ENCODE results near the gene SRPX2. TPM values are rescaled to one million over a fixed set of nuclear protein-coding genes. Genes with fewer than 3 reads are reported as not detected.

Gene SRPX2
- total RNA-seq, 1 donor from 2014 or later, result 39.3 TPM

GRCh38 chrX:100687546-100687945 is 43.5 kb downstream of the SRPX2 start:
- Histone ChIP-seq H4K20me1 (ENCODE audit: insufficient read depth, low read length) (no peaks in the 10 kb centered on the region), H3K9me3 (ENCODE audit: insufficient read depth, low read depth, low read length) (no peaks in the 10 kb centered on the region), H3K9ac (ENCODE audit: low read length) (no peak overlapping the region), H3K79me2 (ENCODE audit: insufficient read depth, low read length) (no peaks in the 10 kb centered on the region), H3K27me3 (ENCODE audit: insufficient read depth, low read length) (no peaks in the 10 kb centered on the region), H3K4me1 (ENCODE audit: insufficient read depth, low read length) (peaks cover 7% of the 10 kb centered on the region), H3K27ac (ENCODE audit: low read depth, low read length) (no peak overlapping the region), H2AFZ (ENCODE audit: low read depth, low read length) (no peak overlapping the region), H3K36me3 (ENCODE audit: insufficient read depth, low read length) (peaks cover 3% of the 10 kb centered on the region), H3K4me2 (ENCODE audit: low read length) (no peak overlapping the region), H3K4me3 (ENCODE audit: insufficient read depth, low read depth, low read length) (no peak overlapping the region)
- DNase-seq (ENCODE audit: low read depth) (no peak), FAIRE-seq (peak; percentile 23)
- H3K4me1 Mint-ChIP-seq (ENCODE audit: low read depth, unreplicated experiment), result no peaks in the 10 kb centered on the region
- no peak overlapping the region for H3K27ac Mint-ChIP-seq (ENCODE audit: unreplicated experiment)
- H3K9me3 Mint-ChIP-seq (ENCODE audit: unreplicated experiment), result no peaks in the 10 kb centered on the region
- H3K27me3 Mint-ChIP-seq (ENCODE audit: low read depth, unreplicated experiment), result no peaks in the 10 kb centered on the region
- H3K4me3 Mint-ChIP-seq (ENCODE audit: unreplicated experiment), result no peak overlapping the region
- H3K36me3 Mint-ChIP-seq (ENCODE audit: low read depth, unreplicated experiment), result no peaks in the 10 kb centered on the region
- TF ChIP-seq CTCF (IDR thresholded peaks at IDR 0.05; ENCODE audit: insufficient read depth, low read depth, low read length), result no peak
- TF ChIP-seq EZH2 (IDR thresholded peaks at IDR 0.05; ENCODE audit: insufficient read depth, low read length), result no peak

- Histone ChIP-seq H3K36me3 (ENCODE audit: insufficient read depth, low read length) (no peaks in the 10 kb centered on the region), H3K4me1 (ENCODE audit: insufficient read depth, low read length) (no peaks in the 10 kb centered on the region), H3K4me3 (ENCODE audit: insufficient read depth, low read depth, low read length) (no peak overlapping the region), H3K27me3 (ENCODE audit: insufficient read depth, low read length) (no peaks in the 10 kb centered on the region), H2AFZ (ENCODE audit: low read depth, low read length) (no peak overlapping the region), H3K9ac (ENCODE audit: low read length) (no peak overlapping the region), H4K20me1 (ENCODE audit: insufficient read depth, low read length) (no peaks in the 10 kb centered on the region), H3K4me2 (ENCODE audit: low read length) (no peak overlapping the region), H3K9me3 (ENCODE audit: insufficient read depth, low read depth, low read length) (no peaks in the 10 kb centered on the region), H3K27ac (ENCODE audit: low read depth, low read length) (no peak overlapping the region), H3K79me2 (ENCODE audit: insufficient read depth, low read length) (no peaks in the 10 kb centered on the region)
- Mint-ChIP-seq H3K36me3 (ENCODE audit: low read depth, unreplicated experiment) (no peaks in the 10 kb centered on the region), H3K4me3 (ENCODE audit: unreplicated experiment) (no peak overlapping the region), H3K27ac (ENCODE audit: unreplicated experiment) (no peak overlapping the region), H3K4me1 (ENCODE audit: low read depth, unreplicated experiment) (peaks cover 2% of the 10 kb centered on the region), H3K27me3 (ENCODE audit: low read depth, unreplicated experiment) (no peaks in the 10 kb centered on the region), H3K9me3 (ENCODE audit: unreplicated experiment) (no peaks in the 10 kb centered on the region)
- peak; percentile 95 for FAIRE-seq
- no peak for DNase-seq (ENCODE audit: low read depth)
- TF ChIP-seq CTCF (IDR thresholded peaks at IDR 0.05; ENCODE audit: insufficient read depth, low read depth, low read length), result no peak
- TF ChIP-seq EZH2 (IDR thresholded peaks at IDR 0.05; ENCODE audit: insufficient read depth, low read length), result no peak
These were observed 51.3 kb downstream of the SRPX2 start for GRCh38 chrX:100695302-100695701.

- DNase-seq (ENCODE audit: low read depth), result peak; percentile 8
- no peaks in the 10 kb centered on the region for H3K9me3 Mint-ChIP-seq (ENCODE audit: unreplicated experiment)
- H4K20me1 ChIP-seq (ENCODE audit: insufficient read depth, low read length), result no peaks in the 10 kb centered on the region
- H3K9ac ChIP-seq (ENCODE audit: low read length), result no peak overlapping the region
- no peak overlapping the region for H3K27ac Mint-ChIP-seq (ENCODE audit: unreplicated experiment)
- no peak overlapping the region for H3K4me2 ChIP-seq (ENCODE audit: low read length)
- no peaks in the 10 kb centered on the region for H3K27me3 Mint-ChIP-seq (ENCODE audit: low read depth, unreplicated experiment)
- no peak overlapping the region for H3K4me3 ChIP-seq (ENCODE audit: insufficient read depth, low read depth, low read length)
- H3K4me3 Mint-ChIP-seq (ENCODE audit: unreplicated experiment), result no peak overlapping the region
- H3K27ac ChIP-seq (ENCODE audit: low read depth, low read length), result no peak overlapping the region
- no peaks in the 10 kb centered on the region for H3K9me3 ChIP-seq (ENCODE audit: insufficient read depth, low read depth, low read length)
- H3K4me1 Mint-ChIP-seq (ENCODE audit: low read depth, unreplicated experiment), result peaks cover 2% of the 10 kb centered on the region
- no peaks in the 10 kb centered on the region for H3K79me2 ChIP-seq (ENCODE audit: insufficient read depth, low read length)
- no peaks in the 10 kb centered on the region for H3K36me3 Mint-ChIP-seq (ENCODE audit: low read depth, unreplicated experiment)
- no peaks in the 10 kb centered on the region for H3K4me1 ChIP-seq (ENCODE audit: insufficient read depth, low read length)
- no peak for FAIRE-seq
- no peak for TF ChIP-seq CTCF (IDR thresholded peaks at IDR 0.05; ENCODE audit: insufficient read depth, low read depth, low read length)
- H3K36me3 ChIP-seq (ENCODE audit: insufficient read depth, low read length), result no peaks in the 10 kb centered on the region
- no peak overlapping the region for H2AFZ ChIP-seq (ENCODE audit: low read depth, low read length)
- no peaks in the 10 kb centered on the region for H3K27me3 ChIP-seq (ENCODE audit: insufficient read depth, low read length)
These were observed 52.0 kb downstream of the SRPX2 start for GRCh38 chrX:100695991-100696390.
